CD14-positive monocyte (primary cell): ENCODE measurements around the gene TBC1D10A. TPM values are rescaled to one million over a fixed set of nuclear protein-coding genes. Genes with fewer than 3 reads are reported as not detected.

Experiments
- DNase-seq, 3 donors: peaks; one replicate each; pipeline ENCODE4 v3.0.0-alpha.2; 2011 to 2022
- H2AFZ ChIP-seq: 2 replicates; pipeline ENCODE4 v1.6.0; 2012; ENCODE audit warnings: mild to moderate bottlenecking, low read depth, low read length, inconsistent platforms; ENCODE audit not compliant: insufficient read depth, poor library complexity, severe bottlenecking
- H3K27ac ChIP-seq, 2 donors: 1 replicate in 1 of 2; 2 replicates in 1 of 2; pipeline ENCODE4 v1.5.1; 2012 to 2013; ENCODE audit warnings: low read length in 2 of 2, control low read depth in 1 of 2, inconsistent platforms in 1 of 2, low read depth in 1 of 2, mild to moderate bottlenecking in 1 of 2
- H3K27me3 ChIP-seq, 2 donors: one replicate each; pipeline versions ENCODE4 v1.6.0 to v1.6.1; 2011 to 2013; ENCODE audit warnings: low read length in 2 of 2; ENCODE audit not compliant: control insufficient read depth in 2 of 2, insufficient read depth in 2 of 2
- H3K36me3 ChIP-seq, 2 donors: replicated peaks in 1 of 2; 1 replicate in 1 of 2; 2 replicates in 1 of 2; pipeline versions ENCODE4 v1.5.1 to v1.6.1; 2012 to 2013; ENCODE audit warnings: low read length in 2 of 2, control low read depth in 1 of 2, inconsistent platforms in 1 of 2, mild to moderate bottlenecking in 1 of 2; ENCODE audit not compliant: insufficient read depth in 2 of 2, control insufficient read depth in 1 of 2
- H3K4me1 ChIP-seq, 2 donors: 1 replicate in 1 of 2; 2 replicates in 1 of 2; pipeline versions ENCODE4 v1.5.1 to v1.6.1; 2012 to 2013; ENCODE audit warnings: low read length in 2 of 2, control low read depth in 1 of 2, inconsistent platforms in 1 of 2, mild to moderate bottlenecking in 1 of 2, moderate library complexity in 1 of 2; ENCODE audit not compliant: insufficient read depth in 2 of 2, control insufficient read depth in 1 of 2
- H3K4me2 ChIP-seq: replicated peaks from 2 replicates; pipeline ENCODE3; 2012; ENCODE audit warnings: low read length, moderate library complexity, mild to moderate bottlenecking; ENCODE audit not compliant: poor library complexity, severe bottlenecking; ENCODE audit errors: extremely low read depth
- H3K4me3 ChIP-seq, 3 experiments: fragments of 200-600 bp in 1 of 3; sonication (generic) in 1 of 3; replicated peaks in 1 of 3; 1 replicate in 2 of 3; 2 replicates in 1 of 3; pipeline ENCODE4 v1.5.1; 2011 to 2013; ENCODE audit warnings: low read length in 3 of 3, mild to moderate bottlenecking in 3 of 3, control low read depth in 2 of 3, low read depth in 2 of 3, inconsistent platforms in 1 of 3, moderate library complexity in 1 of 3
- H3K79me2 ChIP-seq: 2 replicates; pipeline ENCODE4 v1.6.0; 2012; ENCODE audit warnings: mild to moderate bottlenecking, control low read depth, inconsistent platforms, low read length, moderate library complexity; ENCODE audit not compliant: insufficient read depth
- H3K9ac ChIP-seq: 2 replicates; pipeline ENCODE4 v1.6.0; 2017; ENCODE audit warnings: low read length, mild to moderate bottlenecking; ENCODE audit not compliant: insufficient read depth, poor library complexity, severe bottlenecking
- H3K9me3 ChIP-seq, 2 donors: replicated peaks in 1 of 2; 1 replicate in 1 of 2; 2 replicates in 1 of 2; pipeline versions ENCODE4 v1.5.1 to v1.6.1; 2012 to 2013; ENCODE audit warnings: low read length in 2 of 2, control low read depth in 1 of 2; ENCODE audit not compliant: control insufficient read depth in 1 of 2, insufficient read depth in 1 of 2
- H4K20me1 ChIP-seq: 2 replicates; pipeline ENCODE4 v1.6.0; 2012; ENCODE audit warnings: mild to moderate bottlenecking, low read length, control low read depth, moderate library complexity; ENCODE audit not compliant: insufficient read depth
- H3K27ac Mint-ChIP-seq, 7 donors: one replicate each; pipeline ENCODE4 v1.8.0; 2020; ENCODE audit warnings: mild to moderate bottlenecking in 7 of 7, mixed read lengths in 7 of 7, moderate library complexity in 6 of 7, inconsistent platforms in 2 of 7
- H3K27me3 Mint-ChIP-seq, 3 donors: one replicate each; pipeline ENCODE4 v1.8.0; 2021 to 2022; ENCODE audit warnings: low read depth in 3 of 3, mild to moderate bottlenecking in 3 of 3, mixed read lengths in 3 of 3, moderate library complexity in 3 of 3, inconsistent platforms in 1 of 3
- H3K36me3 Mint-ChIP-seq, 2 donors: one replicate each; pipeline ENCODE4 v1.8.0; 2020; ENCODE audit warnings: mixed read lengths in 2 of 2, inconsistent platforms in 1 of 2, mild to moderate bottlenecking in 1 of 2
- H3K4me1 Mint-ChIP-seq: one replicate; pipeline ENCODE4 v1.8.0; 2020; ENCODE audit warnings: mild to moderate bottlenecking, mixed read lengths
- H3K4me3 Mint-ChIP-seq, 2 donors: one replicate each; pipeline ENCODE4 v1.8.0; 2020; ENCODE audit warnings: mild to moderate bottlenecking in 2 of 2, mixed read lengths in 2 of 2, moderate library complexity in 1 of 2
- H3K9me3 Mint-ChIP-seq, 7 donors: one replicate each; pipeline ENCODE4 v1.8.0; 2020 to 2022; ENCODE audit warnings: mixed read lengths in 7 of 7, mild to moderate bottlenecking in 6 of 7, moderate library complexity in 6 of 7, inconsistent platforms in 2 of 7
- WGBS: methylation state at CpG from one replicate; pipeline ENCODE4 v1.1.5; 2013; ENCODE audit warnings: missing lambda C conversion rate; ENCODE audit not compliant: insufficient coverage; 5-methylcytosine and 5-hydroxymethylcytosine counted together
- intact Hi-C, 2 donors: fragments of 100-400 bp; cut with micrococcal nuclease; formaldehyde crosslinking; loops; one replicate each; pipeline versions ENCODE4 v1.15.0 to v1.15.1; 2023
- polyA plus RNA-seq, 3 donors: library from polyadenylated mRNA; depleted of rRNA in 1 of 3; unstranded in 2 of 3; stranded (reverse) in 1 of 3; fragments of 300-500 nt in 2 of 3; fragments of >200 nt in 1 of 3; fragmentation: Illumina TruSeq in 2 of 3; gene quantifications; 1 replicate in 2 of 3; 2 replicates in 1 of 3; pipeline ENCODE4 v1.2.3, GENCODE V29; 2012 to 2021
- TF ChIP-seq, protein P1 (sequence below): fragments of 200-600 bp; IDR thresholded peaks from one replicate; pipeline ENCODE4 v1.8.0; 2022; ENCODE audit warnings: antibody characterized with exemption, mild to moderate bottlenecking

Gene TBC1D10A
- polyA plus RNA-seq, 3 donors = 13.4 to 38.3 (median 21.8) TPM

GRCh38 chr22:30285176-30285845, 41.4 kb downstream of the TBC1D10A start:
- no peak overlapping the region for H3K27ac ChIP-seq

GRCh38 chr22:30284666-30285065, 42.1 kb downstream of the TBC1D10A start:
- H3K9ac ChIP-seq = no peak overlapping the region
- H3K9me3 ChIP-seq = no peaks in the 10 kb centered on the region
- no peak overlapping the region for H2AFZ ChIP-seq
- WGBS = 59% methylated on average over 4 of the region's 4 CpGs
- Mint-ChIP-seq H3K36me3 (peaks cover 4 to 9% of the 10 kb centered on the region in 2 donors), H3K27me3 (peaks cover 0 to 4% (median 2%) of the 10 kb centered on the region in 3 donors), H3K4me3 (no peak overlapping the region), H3K27ac (peak overlapping the region in 6 of 7 donors; percentile 50 to 87 (median 78)), H3K9me3 (peaks cover 0 to 4% (median 0%) of the 10 kb centered on the region in 7 donors), H3K4me1 (peaks cover 62% of the 10 kb centered on the region)
- peaks cover 49 to 70% of the 10 kb centered on the region in 2 donors for H3K4me1 ChIP-seq
- no peaks in the 10 kb centered on the region for H3K36me3 ChIP-seq
- no peaks in the 10 kb centered on the region for H3K79me2 ChIP-seq
- no peak overlapping the region for H3K4me2 ChIP-seq
- no peaks in the 10 kb centered on the region for H4K20me1 ChIP-seq
- no peak overlapping the region for H3K27ac ChIP-seq
- intact Hi-C loops = loop anchor here (5.0 to 10.0 kb wide), 3 partner anchors 43 to 180 kb away; partner anchors contain the start of gene TBC1D10A (in 1 of the 2)
- peak in 2 of 3 donors; percentile 51 to 87 for DNase-seq
- no peaks in the 10 kb centered on the region for H3K27me3 ChIP-seq
- H3K4me3 ChIP-seq = no peak overlapping the region
- TF ChIP-seq, protein P1, sequence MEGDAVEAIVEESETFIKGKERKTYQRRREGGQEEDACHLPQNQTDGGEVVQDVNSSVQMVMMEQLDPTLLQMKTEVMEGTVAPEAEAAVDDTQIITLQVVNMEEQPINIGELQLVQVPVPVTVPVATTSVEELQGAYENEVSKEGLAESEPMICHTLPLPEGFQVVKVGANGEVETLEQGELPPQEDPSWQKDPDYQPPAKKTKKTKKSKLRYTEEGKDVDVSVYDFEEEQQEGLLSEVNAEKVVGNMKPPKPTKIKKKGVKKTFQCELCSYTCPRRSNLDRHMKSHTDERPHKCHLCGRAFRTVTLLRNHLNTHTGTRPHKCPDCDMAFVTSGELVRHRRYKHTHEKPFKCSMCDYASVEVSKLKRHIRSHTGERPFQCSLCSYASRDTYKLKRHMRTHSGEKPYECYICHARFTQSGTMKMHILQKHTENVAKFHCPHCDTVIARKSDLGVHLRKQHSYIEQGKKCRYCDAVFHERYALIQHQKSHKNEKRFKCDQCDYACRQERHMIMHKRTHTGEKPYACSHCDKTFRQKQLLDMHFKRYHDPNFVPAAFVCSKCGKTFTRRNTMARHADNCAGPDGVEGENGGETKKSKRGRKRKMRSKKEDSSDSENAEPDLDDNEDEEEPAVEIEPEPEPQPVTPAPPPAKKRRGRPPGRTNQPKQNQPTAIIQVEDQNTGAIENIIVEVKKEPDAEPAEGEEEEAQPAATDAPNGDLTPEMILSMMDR = no peak

More at GRCh38 chr22:30285176-30285845, 41.4 kb downstream of the TBC1D10A start:
- Histone ChIP-seq H2AFZ (no peak overlapping the region), H3K9me3 (no peaks in the 10 kb centered on the region), H3K4me3 (no peak overlapping the region), H3K9ac (no peak overlapping the region), H3K4me1 (peaks cover 49 to 71% of the 10 kb centered on the region in 2 donors), H3K27me3 (no peaks in the 10 kb centered on the region), H3K79me2 (no peaks in the 10 kb centered on the region), H3K36me3 (no peaks in the 10 kb centered on the region), H4K20me1 (no peaks in the 10 kb centered on the region), H3K4me2 (no peak overlapping the region)
- no peak overlapping the region for H3K4me3 Mint-ChIP-seq
- peaks cover 0 to 4% (median 2%) of the 10 kb centered on the region in 3 donors for H3K27me3 Mint-ChIP-seq
- H3K4me1 Mint-ChIP-seq = peaks cover 64% of the 10 kb centered on the region
- intact Hi-C loops = loop anchor here (5.0 to 10.0 kb wide), 3 partner anchors 42 to 181 kb away; partner anchors contain the start of gene TBC1D10A (in 1 of the 2)
- no peak for DNase-seq
- TF ChIP-seq, protein P1 = no peak
- 95% methylated on average over 19 of the region's 27 CpGs for WGBS
- peak overlapping the region in 3 of 7 donors; percentile 62 to 87 (median 77) for H3K27ac Mint-ChIP-seq
- peaks cover 0 to 4% (median 0%) of the 10 kb centered on the region in 7 donors for H3K9me3 Mint-ChIP-seq
- H3K36me3 Mint-ChIP-seq = peaks cover 4 to 9% of the 10 kb centered on the region in 2 donors
